Measurements from ENCODE around the gene PTPN18.

PTPN18 gene

GRCh38 chr2:130365075-130365474 is 9.2 kb downstream of the PTPN18 start:
- Mint-ChIP-seq H3K4me1 (peaks cover 6% of the 10 kb centered on the region), H3K36me3 (peaks cover 8% of the 10 kb centered on the region), H3K27me3 (peaks cover 24% of the 10 kb centered on the region), H3K9me3 (peaks cover 2% of the 10 kb centered on the region), H3K4me3 (no peak overlapping the region), H3K27ac (no peak overlapping the region)
- DNase-seq: no peak
- CTCF ChIA-PET: no interaction called here

- CTCF ChIA-PET: no interaction called here
- DNase-seq: no peak
- Mint-ChIP-seq H3K27ac (no peak overlapping the region), H3K9me3 (peaks cover 2% of the 10 kb centered on the region), H3K4me3 (no peak overlapping the region), H3K4me1 (peaks cover 15% of the 10 kb centered on the region), H3K27me3 (peaks cover 20% of the 10 kb centered on the region), H3K36me3 (peaks cover 11% of the 10 kb centered on the region)
Measured at GRCh38 chr2:130365963-130366362, 10.1 kb downstream of the PTPN18 start.

- Mint-ChIP-seq H3K27me3 (peaks cover 14% of the 10 kb centered on the region), H3K27ac (no peak overlapping the region), H3K4me1 (peaks cover 22% of the 10 kb centered on the region), H3K4me3 (no peak overlapping the region), H3K36me3 (peaks cover 15% of the 10 kb centered on the region), H3K9me3 (peaks cover 2% of the 10 kb centered on the region)
- no peak for DNase-seq
- CTCF ChIA-PET: no interaction called here
Measured at GRCh38 chr2:130366720-130367119, 10.9 kb downstream of the PTPN18 start.

- no peak overlapping the region for H3K4me3 Mint-ChIP-seq
Measured at GRCh38 chr2:130368786-130369185, 12.9 kb downstream of the PTPN18 start.

GRCh38 chr2:130369311-130369964 is 13.6 kb downstream of the PTPN18 start:
- peaks cover 31% of the 10 kb centered on the region for H3K36me3 Mint-ChIP-seq
- DNase-seq: no peak
- H3K4me3 Mint-ChIP-seq: no peak overlapping the region
- peaks cover 12% of the 10 kb centered on the region for H3K27me3 Mint-ChIP-seq
- peaks cover 2% of the 10 kb centered on the region for H3K9me3 Mint-ChIP-seq
- H3K27ac Mint-ChIP-seq: peak overlapping the region; percentile 11
- peaks cover 44% of the 10 kb centered on the region for H3K4me1 Mint-ChIP-seq
- CTCF ChIA-PET: interaction anchor here (1.0 kb wide), 1 partner anchor 8 kb away, joined by 5 read pairs; no protein-coding TSS in a partner anchor

More at GRCh38 chr2:130368786-130369185, 12.9 kb downstream of the PTPN18 start:
- Mint-ChIP-seq H3K27ac (no peak overlapping the region), H3K27me3 (peaks cover 12% of the 10 kb centered on the region), H3K36me3 (peaks cover 26% of the 10 kb centered on the region), H3K9me3 (peaks cover 2% of the 10 kb centered on the region), H3K4me1 (peaks cover 37% of the 10 kb centered on the region)
- DNase-seq: no peak
- CTCF ChIA-PET: interaction anchor here (0.9 to 1.0 kb wide), 2 partner anchors 9 to 12 kb away, joined by 3 to 5 read pairs; no protein-coding TSS in a partner anchor

GRCh38 chr2:130369965-130370341 is 14.1 kb downstream of the PTPN18 start:
- CTCF ChIA-PET: no interaction called here
- H3K27ac Mint-ChIP-seq: peak overlapping the region; percentile 97

GRCh38 chr2:130370490-130370889 is 14.6 kb downstream of the PTPN18 start:
- Mint-ChIP-seq H3K27me3 (peaks cover 12% of the 10 kb centered on the region), H3K4me3 (peak overlapping the region; percentile 96), H3K4me1 (peaks cover 53% of the 10 kb centered on the region), H3K27ac (peak overlapping the region; percentile 97), H3K36me3 (peaks cover 41% of the 10 kb centered on the region), H3K9me3 (peaks cover 2% of the 10 kb centered on the region)
- CTCF ChIA-PET: no interaction called here
- DNase-seq: peak; percentile 73

More at GRCh38 chr2:130369965-130370341, 14.1 kb downstream of the PTPN18 start:
- H3K4me1 Mint-ChIP-seq: peaks cover 49% of the 10 kb centered on the region
- H3K9me3 Mint-ChIP-seq: peaks cover 2% of the 10 kb centered on the region
- no peak overlapping the region for H3K4me3 Mint-ChIP-seq
- peaks cover 36% of the 10 kb centered on the region for H3K36me3 Mint-ChIP-seq
- DNase-seq: no peak
- H3K27me3 Mint-ChIP-seq: peaks cover 12% of the 10 kb centered on the region

GRCh38 chr2:130371723-130372054 is 15.8 kb downstream of the PTPN18 start:
- peak overlapping the region; percentile 96 for H3K4me3 Mint-ChIP-seq
- peaks cover 65% of the 10 kb centered on the region for H3K4me1 Mint-ChIP-seq
- CTCF ChIA-PET: interaction anchor here (0.9 kb wide), 2 partner anchors 21 to 30 kb away, joined by 3 read pairs; a partner anchor contains a TSS
- peaks cover 2% of the 10 kb centered on the region for H3K9me3 Mint-ChIP-seq
- peak overlapping the region; percentile 97 for H3K27ac Mint-ChIP-seq
- peaks cover 12% of the 10 kb centered on the region for H3K27me3 Mint-ChIP-seq
- peaks cover 50% of the 10 kb centered on the region for H3K36me3 Mint-ChIP-seq
- DNase-seq: no peak

GRCh38 chr2:130372055-130372832 is 16.4 kb downstream of the PTPN18 start:
- DNase-seq: peak; percentile 84
- CTCF ChIA-PET: interaction anchor here (0.9 to 2.3 kb wide), 5 partner anchors 9 to 38 kb away, joined by 3 to 17 read pairs (median 4); partner anchors contain the start of gene IMP4
- Mint-ChIP-seq H3K36me3 (peaks cover 50% of the 10 kb centered on the region), H3K27ac (peak overlapping the region; percentile 97), H3K4me1 (peaks cover 71% of the 10 kb centered on the region), H3K9me3 (peaks cover 2% of the 10 kb centered on the region), H3K27me3 (peaks cover 10% of the 10 kb centered on the region), H3K4me3 (peak overlapping the region; percentile 96)

GRCh38 chr2:130372833-130373807 is 17.3 kb downstream of the PTPN18 start:
- CTCF ChIA-PET: interaction anchor here (0.9 to 2.3 kb wide), 5 partner anchors 8 to 38 kb away, joined by 3 to 17 read pairs (median 4); partner anchors contain the start of gene IMP4
- Mint-ChIP-seq H3K27me3 (peaks cover 7% of the 10 kb centered on the region), H3K27ac (peak overlapping the region; percentile 86), H3K4me1 (peaks cover 78% of the 10 kb centered on the region), H3K9me3 (no peaks in the 10 kb centered on the region), H3K4me3 (peak overlapping the region; percentile 96), H3K36me3 (peaks cover 54% of the 10 kb centered on the region)
- DNase-seq: no peak

GRCh38 chr2:130373808-130374365 is 18.0 kb downstream of the PTPN18 start:
- Mint-ChIP-seq H3K9me3 (no peaks in the 10 kb centered on the region), H3K4me3 (peak overlapping the region; percentile 96), H3K27me3 (peaks cover 2% of the 10 kb centered on the region), H3K4me1 (peaks cover 81% of the 10 kb centered on the region), H3K36me3 (peaks cover 52% of the 10 kb centered on the region), H3K27ac (peak overlapping the region; percentile 74)
- CTCF ChIA-PET: interaction anchor here (1.3 to 2.3 kb wide), 3 partner anchors 7 to 31 kb away, joined by 4 to 17 read pairs (median 4); partner anchors contain the start of gene IMP4
- DNase-seq: no peak

- Mint-ChIP-seq H3K27ac (peak overlapping the region; percentile 74), H3K4me1 (peaks cover 86% of the 10 kb centered on the region), H3K36me3 (peaks cover 54% of the 10 kb centered on the region), H3K4me3 (peak overlapping the region; percentile 26), H3K9me3 (no peaks in the 10 kb centered on the region), H3K27me3 (no peaks in the 10 kb centered on the region)
- CTCF ChIA-PET: interaction anchor here (2.3 kb wide), 1 partner anchor 32 kb away, joined by 17 read pairs; the partner anchor contains the start of gene IMP4
- no peak for DNase-seq
Measured at GRCh38 chr2:130374587-130375290, 18.9 kb downstream of the PTPN18 start.

Measured in activated naive CD4-positive, alpha-beta T cell treated with anti-CD3 and anti-CD28 coated beads, Interleukin-2, amount 10 ng/mL, durations not matched to agents 7 days and 5 days (primary cell).